Measurements from ENCODE around the gene SRMS.
"Not testable (repeated sequence)": the region's sequence is repeated elsewhere in the genome, so short reads cannot be mapped to it uniquely, and the experiment has no call there.

SRMS gene

DNA sequence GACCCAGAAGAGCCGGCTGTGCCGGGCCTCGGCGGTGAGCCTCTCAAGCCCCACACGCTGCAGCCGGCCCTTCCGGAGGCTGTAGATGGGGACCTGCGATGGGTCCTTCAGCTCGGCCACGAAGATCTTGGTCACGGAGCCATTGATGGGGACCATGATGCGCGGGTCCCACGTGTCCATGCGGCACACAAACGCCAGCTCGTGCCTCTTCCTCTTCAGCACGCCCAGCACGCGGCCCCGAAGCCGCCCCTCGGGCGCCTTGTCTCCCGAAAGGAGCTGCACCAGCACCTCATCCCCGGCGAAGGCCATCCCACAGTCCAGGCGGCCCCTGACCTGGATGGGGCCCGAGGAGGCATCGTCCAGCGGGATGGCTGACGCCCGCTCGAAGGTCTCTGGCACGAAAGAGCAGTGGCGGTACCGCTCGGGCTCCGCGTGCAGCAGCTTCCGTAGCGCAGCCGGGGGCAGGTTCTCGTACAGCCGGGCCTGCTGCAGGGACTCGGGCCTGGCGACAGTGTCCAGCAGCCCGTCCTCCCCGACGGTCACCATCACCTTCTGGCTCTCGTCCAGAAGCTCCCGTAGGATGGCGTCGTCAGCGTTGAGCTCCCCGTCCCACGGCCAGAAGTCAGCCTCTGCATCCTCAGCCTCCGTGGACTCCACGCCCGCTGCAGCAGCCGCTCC is 17.6 kb upstream of the SRMS start:
- no peak for DNase-seq

DNA sequence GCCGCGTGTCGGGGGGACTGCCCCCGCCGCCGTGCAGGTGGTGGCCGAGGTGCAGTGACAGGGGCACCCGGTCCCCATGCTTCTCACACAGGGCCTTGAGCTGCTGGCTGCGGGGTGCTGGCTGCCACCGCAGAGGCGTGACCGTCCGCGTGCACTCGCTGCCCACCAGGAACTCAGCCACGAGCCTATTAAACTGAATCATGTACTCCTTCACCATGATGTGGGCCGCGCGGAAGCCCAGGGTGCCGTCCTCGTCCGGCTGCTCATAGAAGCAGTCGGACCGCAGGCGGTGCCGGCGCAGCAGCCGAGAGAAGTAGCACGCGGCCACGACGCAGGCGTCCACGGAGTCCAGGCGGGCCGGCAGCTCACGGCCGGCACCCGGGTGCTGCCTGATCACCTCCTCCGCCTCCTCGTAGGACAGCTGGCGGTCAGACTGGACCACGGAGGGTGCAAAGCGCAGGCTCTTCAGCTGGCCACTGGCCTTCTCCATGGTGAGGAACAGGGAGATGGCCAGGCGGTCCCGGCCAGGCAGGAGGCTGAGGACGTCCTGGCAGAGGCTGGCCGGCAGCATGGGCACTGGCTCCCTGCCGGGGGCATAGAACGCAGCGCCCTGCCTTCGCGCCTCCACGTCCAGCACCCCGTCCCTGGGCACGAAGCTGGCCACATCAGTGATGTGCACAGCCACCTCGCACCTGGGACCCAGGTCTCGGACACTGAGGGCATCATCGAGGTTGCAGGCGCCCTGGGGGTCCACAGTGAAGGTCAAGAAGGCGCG is 16.7 kb upstream of the SRMS start:
- DNase-seq, result no peak

DNA sequence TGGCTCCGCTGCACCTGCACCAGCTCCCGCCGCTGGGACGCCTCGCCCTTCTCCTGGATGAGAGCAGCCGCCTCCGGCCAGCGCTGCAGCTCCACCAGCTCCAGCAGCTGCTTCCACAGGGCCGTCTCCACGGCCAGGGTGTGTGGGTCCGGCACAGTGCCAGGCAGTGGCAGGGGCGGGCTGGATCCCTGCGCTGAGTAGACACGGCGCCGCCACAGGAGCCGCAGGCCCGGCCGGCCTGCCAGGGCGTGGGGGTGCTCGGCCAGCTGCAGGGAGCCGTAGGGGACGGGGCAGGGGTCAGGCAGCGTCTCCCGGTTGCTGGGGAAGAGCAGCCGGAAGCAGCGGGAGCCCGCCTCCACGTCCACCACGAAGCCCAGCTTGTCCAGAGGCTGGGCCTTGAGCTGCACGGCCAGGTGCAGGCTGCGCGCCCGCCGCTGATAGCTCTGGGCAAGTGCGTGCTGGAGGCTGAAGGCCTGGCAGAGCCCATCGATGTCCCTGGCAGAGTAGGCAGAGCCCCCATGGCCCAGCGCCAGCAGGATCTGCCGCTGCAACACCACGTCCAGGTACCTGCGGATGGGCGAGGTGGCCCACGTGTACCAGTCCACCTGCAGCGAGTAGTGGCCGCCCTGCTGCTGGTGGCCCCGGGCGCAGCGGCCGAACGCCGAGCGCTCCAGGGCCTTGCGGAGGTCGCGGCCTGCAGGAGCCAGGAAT is 15.8 kb upstream of the SRMS start:
- no peak for DNase-seq

DNA sequence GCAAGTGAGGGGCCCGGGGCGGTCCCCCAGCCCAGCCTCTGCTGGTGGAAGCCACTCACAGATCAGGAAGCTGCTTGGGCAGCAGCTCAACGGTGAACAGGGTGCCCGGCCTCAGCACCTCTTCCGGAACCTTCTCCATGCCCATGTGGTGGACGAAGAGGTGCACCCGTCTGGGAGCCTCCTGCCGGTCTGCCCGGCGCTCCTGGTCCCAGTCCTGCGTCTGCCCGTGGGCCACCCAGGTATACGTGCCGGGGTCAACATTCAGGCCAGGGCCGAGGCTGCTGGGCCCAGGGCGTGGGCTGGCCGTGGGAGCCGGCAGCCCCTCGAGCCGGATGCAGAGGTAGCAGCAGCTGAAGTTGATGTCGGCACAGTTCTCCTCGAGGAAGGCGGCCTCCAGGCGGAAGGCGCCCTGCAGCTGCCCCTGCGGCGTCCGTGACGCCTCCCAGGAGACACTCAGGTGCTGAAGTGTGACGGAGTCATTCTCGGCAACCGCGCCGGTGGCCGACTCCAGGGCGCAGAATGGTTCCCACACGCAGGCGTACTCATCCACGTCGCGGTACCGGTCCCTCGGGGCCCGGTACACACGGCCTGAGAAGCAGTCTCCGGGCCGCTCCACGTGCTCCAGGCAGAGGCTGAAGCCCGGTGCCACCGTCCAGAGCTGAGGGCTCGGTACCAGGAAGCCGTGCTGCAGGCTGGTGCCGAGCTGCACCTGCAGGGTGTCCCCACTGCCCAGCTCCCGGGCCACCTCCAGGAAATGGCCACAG is 15.1 kb upstream of the SRMS start:
- no peak for DNase-seq

DNA sequence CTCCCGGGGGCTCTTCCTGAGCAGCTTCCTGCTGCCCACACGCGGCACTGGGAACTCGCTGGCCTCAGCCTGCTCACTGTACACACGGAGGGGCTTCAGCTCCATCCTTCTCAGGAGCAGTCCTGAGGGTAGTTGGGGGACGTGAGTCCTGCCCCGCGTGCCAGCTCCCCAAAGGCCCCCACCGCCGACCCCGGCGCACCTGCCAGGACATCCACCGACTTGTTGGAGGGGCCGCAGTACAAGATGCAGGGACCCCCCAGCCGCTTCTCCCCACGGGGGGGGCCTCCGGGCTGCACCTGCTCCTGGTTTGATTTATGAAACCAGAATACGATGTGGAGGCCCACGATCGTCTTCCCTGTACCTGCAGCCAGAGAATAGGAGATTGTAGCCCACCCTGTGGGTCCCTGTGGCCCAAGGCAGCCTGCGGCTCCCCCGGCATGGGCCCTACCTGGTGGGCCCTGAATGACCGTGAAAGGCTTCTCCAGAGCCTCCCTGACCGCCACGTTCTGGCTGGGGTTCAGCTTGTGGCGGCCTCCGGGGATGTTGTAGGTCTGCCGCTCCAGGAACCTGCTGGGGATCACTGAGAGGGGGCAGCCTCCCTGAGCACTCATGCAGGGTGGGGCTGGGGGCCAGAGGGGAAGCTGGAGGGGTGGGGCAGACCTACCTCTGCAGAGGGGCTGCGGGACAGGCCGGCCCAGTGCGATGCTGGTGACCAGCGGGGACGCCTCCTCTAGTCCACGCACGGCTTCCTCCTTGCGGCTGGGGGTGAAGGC is 14.3 kb upstream of the SRMS start:
- no peak for DNase-seq

DNA sequence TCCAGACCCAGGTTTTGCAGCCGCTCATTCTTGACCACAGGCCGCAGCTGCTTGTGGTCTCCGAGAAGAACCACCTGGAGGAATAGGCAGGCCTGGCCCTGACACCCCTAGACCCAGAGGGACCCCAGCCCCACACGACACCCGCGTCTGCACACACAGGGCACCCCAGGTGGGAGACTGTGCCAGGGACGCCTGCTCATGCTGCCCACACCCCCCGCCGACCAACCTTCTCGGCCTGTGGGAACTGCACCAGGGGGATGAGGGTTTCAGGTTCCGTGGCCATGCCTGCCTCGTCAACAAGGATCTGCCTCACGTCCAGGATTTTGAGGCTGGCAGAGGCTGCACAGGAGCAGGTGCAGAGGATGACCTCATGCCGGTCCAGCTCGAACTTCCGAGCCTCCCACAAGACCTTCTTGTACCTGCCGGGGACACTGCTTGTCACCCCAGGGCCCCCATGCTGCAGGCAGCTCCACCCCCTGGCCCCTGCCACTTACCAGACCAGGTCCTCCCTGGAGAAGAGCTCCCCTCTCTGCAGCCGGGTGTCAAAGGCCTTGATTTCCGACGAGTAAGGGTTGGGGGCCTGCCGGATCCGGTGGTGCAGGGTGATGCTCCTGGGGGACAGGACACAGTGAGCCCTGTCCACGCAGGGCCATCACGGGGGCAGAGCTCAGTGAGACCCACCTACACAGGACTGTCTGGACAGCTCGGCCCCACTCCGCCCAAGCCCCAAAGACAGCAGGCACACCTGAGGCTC is 13.5 kb upstream of the SRMS start:
- no peak for DNase-seq

DNA sequence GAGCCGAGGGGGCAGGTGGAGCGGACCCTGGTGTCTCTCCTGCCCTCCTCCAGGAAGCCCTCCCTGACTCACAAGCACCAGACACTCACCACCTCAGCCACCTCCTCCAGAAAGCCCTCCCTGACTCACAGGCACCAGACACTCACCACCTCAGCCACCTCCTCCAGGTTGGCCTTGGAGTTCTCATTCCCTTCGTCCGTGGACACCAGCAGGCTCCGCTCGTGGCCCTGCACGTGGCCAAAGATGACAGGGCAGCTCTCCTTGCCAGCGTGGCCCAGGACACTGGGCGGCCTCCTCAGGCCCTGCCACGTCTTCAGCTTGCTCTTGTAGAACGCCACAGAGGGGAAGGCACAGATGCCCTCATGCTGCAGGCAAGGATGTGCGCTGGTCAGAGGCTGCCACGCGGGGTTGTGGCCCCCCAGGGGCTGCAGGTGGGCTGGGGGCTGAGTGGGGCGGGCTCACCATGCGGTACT is 12.8 kb upstream of the SRMS start:
- DNase-seq, result no peak

DNA sequence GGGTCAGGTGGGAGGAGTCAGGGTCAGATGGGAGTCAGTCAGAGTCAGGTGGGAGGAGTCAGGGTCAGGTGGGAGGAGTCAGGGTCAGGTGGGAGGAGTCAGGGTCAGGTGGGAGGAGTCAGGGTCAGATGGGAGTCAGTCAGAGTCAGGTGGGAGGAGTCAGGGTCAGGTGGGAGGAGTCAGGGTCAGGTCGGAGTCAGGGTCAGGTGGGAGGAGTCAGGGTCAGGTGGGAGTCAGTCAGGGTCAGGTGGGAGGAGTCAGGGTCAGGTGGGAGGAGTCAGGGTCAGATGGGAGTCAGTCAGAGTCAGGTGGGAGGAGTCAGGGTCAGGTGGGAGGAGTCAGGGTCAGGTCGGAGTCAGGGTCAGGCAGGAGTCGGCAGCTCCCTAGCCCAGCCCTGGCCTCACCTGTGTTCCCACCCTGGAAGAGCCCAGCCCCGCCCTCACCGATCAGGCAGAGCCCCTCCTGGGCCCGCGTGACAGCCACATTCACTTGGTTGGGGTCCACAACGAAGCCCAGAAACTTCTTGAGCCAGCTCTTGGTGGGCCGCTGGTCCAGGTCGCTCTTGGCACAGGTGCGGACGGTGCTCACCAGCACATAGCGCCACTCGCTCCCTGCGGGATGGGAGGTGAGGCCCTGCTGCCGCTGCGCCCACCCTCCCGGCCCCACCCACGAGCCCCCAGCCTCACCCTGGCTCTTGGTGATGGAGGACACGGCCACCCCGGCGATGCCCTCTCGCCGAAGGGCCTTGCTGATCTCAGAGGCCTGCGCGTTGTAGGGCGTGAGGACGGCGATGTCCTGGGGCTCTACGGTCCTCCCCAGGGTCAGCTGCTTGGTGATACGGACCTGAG is 12.2 kb upstream of the SRMS start:
- not testable (repeated sequence) for DNase-seq

DNA sequence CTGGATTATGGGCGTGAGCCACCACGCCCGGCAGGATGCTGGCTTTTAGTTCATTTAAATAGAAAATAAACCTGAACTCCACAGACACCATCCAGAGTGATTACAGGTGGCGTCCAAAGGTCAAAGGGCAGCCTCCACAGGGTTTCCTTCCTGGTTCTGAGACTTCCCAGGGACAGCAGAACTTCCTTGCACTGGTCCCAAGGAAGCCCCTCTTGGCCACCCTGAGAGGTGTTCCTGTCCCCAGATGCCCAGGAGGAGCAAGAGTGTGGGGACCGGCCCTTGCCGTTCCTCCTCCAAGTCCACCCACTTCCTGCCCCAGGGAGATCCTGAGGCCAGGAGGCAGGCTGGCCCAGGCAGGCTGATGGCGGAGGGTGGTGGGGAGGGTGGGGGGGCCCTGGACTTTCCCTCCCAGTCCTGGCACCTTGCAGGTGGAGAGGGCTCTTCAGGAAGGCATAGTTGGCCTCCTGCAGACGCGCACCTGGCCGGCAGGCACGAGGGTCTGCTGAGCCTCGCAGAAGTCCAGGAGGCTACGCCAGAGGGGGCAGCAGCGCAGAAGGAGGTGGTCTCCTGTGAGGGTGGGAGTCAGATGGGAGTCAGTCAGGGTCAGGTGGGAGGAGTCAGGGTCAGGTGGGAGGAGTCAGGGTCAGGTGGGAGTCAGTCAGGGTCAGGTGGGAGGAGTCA is 11.4 kb upstream of the SRMS start:
- no peak for DNase-seq

DNA sequence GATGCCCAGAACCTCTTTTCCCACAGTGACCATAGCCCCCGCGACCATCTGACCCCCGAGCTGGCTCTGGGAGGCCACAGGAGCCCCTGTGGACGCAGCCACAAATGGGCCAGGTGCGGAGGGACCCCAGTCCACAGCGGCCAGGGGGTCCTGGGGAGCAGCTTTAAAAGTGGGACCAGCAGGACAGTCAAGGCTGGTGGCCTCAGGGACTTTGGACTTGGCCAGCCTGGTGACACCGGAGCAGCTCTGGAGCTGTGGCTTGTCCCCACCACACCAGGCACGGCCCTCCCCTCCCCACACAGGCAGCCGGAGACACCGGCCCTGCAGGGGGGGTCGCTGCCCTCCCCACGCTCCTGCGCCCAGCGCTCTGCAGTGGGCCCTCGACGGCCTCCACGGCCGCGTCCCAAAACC is 9.9 kb upstream of the SRMS start:
- no peak for DNase-seq

DNA sequence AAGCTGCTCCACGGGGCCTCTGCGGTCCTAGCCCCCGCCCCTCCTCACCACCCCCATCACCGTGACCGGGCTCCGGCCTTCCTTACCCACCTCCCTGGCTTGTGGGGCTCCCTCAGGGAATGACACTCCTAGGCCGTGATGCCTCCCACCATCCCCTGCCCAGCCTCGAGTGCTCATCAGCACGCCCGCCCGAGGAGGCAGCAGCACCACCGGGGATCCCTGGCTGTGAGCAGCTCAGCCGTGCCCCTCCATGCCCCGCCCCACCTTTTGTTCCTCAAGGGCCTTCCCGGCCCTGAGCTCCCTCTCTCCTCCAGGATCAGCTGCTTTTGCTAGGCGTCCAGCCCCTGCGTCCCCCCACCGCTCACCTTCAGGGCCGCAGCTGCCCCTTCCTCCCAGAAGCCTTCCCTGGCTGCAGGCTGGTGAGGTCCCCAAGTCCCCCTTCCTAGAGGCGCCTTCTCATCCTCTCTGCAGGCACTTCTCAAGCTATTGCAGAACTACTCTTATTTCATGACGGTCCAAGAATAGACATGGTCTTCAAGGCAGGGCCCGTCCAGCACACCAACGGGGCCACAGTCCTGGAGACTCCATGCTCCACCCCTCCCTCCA is 9.4 kb upstream of the SRMS start:
- DNase-seq, result no peak

DNA sequence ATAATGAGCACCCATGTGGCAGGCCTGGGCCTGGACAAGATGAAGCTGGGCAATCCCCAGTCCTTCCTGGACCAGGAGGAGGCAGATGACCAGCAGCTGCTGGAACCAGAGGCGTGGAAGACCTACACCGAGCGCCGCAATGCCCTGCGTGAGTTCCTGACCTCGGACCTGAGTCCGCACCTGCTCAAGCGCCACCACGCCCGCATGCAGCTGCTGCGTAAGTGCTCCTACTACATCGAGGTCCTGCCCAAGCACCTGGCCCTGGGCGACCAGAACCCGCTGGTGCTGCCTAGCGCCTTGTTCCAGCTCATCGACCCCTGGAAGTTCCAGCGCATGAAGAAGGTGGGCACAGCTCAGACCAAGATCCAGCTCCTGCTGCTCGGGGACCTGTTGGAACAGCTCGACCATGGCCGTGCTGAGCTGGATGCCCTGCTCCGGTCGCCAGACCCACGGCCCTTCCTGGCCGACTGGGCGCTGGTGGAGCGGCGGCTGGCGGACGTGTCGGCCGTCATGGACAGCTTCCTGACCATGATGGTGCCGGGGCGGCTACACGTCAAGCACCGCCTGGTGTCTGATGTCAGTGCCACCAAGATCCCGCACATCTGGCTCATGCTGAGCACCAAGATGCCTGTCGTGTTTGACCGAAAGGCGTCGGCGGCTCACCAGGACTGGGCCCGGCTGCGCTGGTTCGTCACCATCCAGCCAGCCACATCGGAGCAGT is 8.3 kb upstream of the SRMS start:
- DNase-seq, result no peak

DNA sequence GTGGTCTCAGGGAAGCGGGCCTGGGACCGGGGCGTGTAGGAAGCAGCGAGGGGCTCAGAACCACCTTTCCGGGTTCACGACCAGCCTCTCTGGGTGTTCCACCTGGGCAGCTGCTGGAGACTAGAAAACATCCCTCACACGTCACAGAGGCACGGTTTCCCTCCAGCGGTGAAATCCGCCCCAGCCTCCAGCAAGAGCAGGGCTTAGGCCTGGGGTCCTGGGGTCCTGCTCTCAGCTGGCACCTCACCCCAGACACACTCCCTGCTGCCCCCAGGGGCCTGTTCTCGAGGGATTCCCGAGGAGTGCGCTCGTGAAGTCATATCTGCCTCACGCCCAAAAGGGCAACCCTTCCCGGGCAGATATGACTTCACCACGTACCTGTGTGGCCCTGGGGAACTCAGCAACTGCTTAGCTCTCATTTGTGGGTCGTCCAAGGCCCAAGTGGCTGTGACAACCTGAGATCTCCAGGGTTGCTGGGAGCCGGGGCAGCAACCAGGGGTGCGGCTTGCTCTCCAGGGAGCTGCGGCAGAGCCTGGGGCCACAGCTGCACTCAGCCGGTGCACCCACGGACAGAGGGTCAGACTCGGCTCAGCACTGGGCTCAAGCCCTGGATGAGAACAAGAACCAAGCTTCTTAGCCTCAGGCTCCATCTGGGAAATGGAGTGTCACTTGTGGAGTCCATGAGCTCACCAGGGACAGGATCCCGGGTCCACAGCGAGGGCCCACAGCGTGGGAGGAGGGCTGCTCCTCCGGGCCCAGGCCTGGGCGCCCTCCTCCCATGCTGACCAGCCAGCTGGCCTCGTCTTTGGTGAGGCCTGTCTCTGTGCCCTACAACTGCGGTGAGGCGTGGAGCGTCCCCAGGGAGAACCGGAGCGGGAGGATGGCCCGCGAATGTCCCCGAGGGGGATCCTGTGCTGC is 7.1 kb upstream of the SRMS start:
- DNase-seq, result no peak

DNA sequence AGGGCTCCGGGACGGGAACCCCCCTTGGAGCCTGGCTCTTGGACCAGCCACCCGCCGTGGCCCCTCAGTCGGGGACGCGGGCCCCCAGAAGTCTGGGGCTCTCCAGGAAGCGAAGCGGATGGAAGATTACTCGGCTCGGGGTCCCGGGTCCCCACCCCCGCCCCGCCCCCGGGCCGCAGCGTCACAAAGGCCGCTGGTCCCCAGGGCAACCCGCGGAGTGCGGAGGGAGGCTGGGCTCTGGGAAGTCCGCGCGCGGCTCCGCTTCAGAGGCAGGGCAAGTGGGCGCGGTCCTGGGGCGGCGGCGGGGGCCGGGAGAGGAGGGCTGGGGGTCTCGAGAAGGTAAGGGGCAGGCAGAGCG is 6.4 kb upstream of the SRMS start, which contains the start of gene FNDC11:
FNDC11 (plus strand) TSS at position 227 of the 358 bp plus-strand sequence. CDS start 1,505 bp downstream, outside the sequence.
- no peak for DNase-seq

DNA sequence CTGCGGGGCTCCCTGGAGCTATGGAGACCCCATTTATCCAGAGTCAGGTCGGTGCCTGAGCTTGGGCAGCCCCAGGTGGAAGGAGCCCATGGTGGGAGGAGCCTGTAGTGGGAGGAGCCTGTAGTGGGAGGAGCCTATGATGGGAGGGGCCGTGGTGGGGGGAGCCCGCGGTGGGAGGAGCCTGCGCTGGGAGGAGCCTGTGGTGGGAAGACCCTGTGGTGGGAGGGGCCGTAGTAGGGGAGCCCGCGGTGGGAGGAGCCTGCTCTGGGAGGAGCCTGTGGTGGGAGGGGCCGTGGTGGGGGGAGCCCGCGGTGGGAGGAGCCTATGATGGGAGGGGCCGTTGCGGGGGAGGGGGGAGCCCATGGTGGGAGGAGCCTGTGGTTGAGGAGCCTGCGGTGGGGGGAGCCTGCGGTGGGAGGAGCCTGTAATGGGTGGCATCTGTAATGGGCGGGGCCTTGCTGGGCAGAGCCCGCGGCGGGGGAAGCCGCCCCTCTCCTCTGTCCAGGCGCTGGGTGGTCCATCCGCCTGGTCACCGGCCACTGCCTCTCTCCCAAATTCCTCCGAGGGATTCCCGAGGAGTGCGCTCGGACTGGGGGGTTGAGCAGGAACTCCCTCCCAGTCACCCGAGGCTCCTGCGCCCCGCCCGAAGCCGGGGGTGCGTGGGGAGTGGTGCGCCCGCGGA is 5.8 kb upstream of the SRMS start:
- DNase-seq, result peak; percentile 37 to 44

DNA sequence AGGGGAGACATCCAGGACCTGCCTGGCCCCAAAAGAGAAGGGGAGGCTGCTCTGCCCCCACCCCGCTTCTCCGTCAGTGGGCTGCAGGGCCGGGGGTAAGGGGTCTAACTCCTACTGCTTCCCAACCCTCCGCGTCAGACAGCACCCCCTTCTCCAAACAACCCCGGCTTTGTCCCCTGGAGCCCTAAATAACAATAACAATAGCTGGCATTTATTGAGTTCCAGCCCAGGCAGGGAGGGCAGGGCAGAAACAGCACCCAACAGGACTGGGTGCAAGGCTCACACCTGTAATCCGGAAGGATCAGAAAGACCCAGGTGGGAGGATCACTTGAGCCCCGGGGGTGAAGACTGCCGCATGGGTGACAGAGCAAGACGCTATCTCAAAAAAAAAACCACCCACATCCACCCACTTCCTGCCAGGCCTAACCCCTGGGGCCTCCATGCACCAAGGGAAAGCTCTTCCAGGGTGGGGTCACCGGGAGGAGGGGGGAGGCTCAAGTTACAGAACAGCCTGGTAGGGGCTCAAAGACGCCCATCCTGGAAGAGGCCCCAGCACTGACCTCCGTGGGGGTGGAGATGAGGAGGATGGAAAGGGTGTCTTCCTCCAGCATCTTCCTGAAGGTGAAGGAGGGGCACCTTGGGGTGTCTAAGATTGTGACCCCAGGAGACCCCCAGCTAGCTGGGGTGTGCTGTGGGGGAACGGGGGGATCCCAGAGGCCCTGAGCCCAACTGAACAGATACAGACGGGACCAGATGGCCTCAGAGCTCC is 5.1 kb upstream of the SRMS start:
- DNase-seq, result no peak

Measured in inflammatory macrophage (primary cell).